Measurements from ENCODE around the gene PSME4. TPM values are rescaled to one million over a fixed set of nuclear protein-coding genes. Genes with fewer than 3 reads are reported as not detected.
"Not testable (repeated sequence)": the region's sequence is repeated elsewhere in the genome, so short reads cannot be mapped to it uniquely, and the experiment has no call there.

Gene PSME4
- total RNA-seq, 1 donor from 2014 or later = 44.3 TPM

- no peaks in the 10 kb centered on the region for H3K36me3 ChIP-seq (ENCODE audit: control insufficient read depth, insufficient read depth, low read length)
- TF ChIP-seq CTCF (IDR thresholded peaks at IDR 0.05; ENCODE audit: insufficient read depth, low read length, poor library complexity, severe bottlenecking) = no peak
- DNase-seq (ENCODE audit: low read depth) = no peak
Measured at GRCh38 chr2:53828331-53828730, 142.5 kb downstream of the PSME4 start.

GRCh38 chr2:53827398-53828175 is 143.2 kb downstream of the PSME4 start:
- TF ChIP-seq CTCF (IDR thresholded peaks at IDR 0.05; ENCODE audit: insufficient read depth, low read length, poor library complexity, severe bottlenecking) = no peak
- no peaks in the 10 kb centered on the region for H3K27me3 ChIP-seq (ENCODE audit: control insufficient read depth, insufficient read depth, low read length)
- no peaks in the 10 kb centered on the region for H3K36me3 ChIP-seq (ENCODE audit: control insufficient read depth, insufficient read depth, low read length)
- no peak overlapping the region for H3K4me3 ChIP-seq (ENCODE audit: low read depth, low read length)
- no peak for DNase-seq (ENCODE audit: low read depth)

More at GRCh38 chr2:53828331-53828730, 142.5 kb downstream of the PSME4 start:
- Histone ChIP-seq H3K27me3 (ENCODE audit: control insufficient read depth, insufficient read depth, low read length) (no peaks in the 10 kb centered on the region), H3K4me3 (ENCODE audit: low read depth, low read length) (no peak overlapping the region)

GRCh38 chr2:53826587-53827397 is 144.0 kb downstream of the PSME4 start:
- no peak for DNase-seq (ENCODE audit: low read depth)
- Histone ChIP-seq H3K4me3 (ENCODE audit: low read depth, low read length) (no peak overlapping the region), H3K36me3 (ENCODE audit: control insufficient read depth, insufficient read depth, low read length) (no peaks in the 10 kb centered on the region), H3K27me3 (ENCODE audit: control insufficient read depth, insufficient read depth, low read length) (no peaks in the 10 kb centered on the region)
- TF ChIP-seq CTCF (IDR thresholded peaks at IDR 0.05; ENCODE audit: insufficient read depth, low read length, poor library complexity, severe bottlenecking) = no peak

GRCh38 chr2:53826030-53826410 is 144.8 kb downstream of the PSME4 start:
- TF ChIP-seq CTCF (IDR thresholded peaks at IDR 0.05; ENCODE audit: insufficient read depth, low read length, poor library complexity, severe bottlenecking) = no peak
- H3K4me3 ChIP-seq (ENCODE audit: low read depth, low read length) = no peak overlapping the region
- no peaks in the 10 kb centered on the region for H3K27me3 ChIP-seq (ENCODE audit: control insufficient read depth, insufficient read depth, low read length)
- H3K36me3 ChIP-seq (ENCODE audit: control insufficient read depth, insufficient read depth, low read length) = no peaks in the 10 kb centered on the region
- DNase-seq (ENCODE audit: low read depth) = no peak

DNA sequence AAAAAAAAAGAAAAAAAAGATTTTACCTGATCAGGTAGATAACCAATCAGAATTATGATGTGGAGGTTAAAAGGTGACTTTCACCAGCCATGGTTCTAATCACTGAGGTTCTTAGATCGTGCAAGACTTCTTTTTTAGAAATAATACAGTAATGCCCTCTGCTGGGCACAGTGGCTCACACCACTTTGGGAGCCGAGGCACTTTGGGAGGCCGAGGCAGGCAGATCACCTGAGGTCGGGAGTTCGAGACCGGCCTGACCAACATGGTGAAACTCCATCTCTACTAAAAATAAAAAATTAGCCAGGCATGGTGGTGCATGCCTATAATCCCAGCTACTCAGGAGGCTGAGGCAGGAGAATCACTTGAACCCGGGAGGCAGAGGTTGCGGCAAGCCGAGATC is 147.2 kb downstream of the PSME4 start:
- H3K4me3 ChIP-seq (ENCODE audit: low read depth, low read length); H3K36me3 ChIP-seq (ENCODE audit: control insufficient read depth, insufficient read depth, low read length); DNase-seq (ENCODE audit: low read depth); H3K27me3 ChIP-seq (ENCODE audit: control insufficient read depth, insufficient read depth, low read length): not testable (repeated sequence)

DNA sequence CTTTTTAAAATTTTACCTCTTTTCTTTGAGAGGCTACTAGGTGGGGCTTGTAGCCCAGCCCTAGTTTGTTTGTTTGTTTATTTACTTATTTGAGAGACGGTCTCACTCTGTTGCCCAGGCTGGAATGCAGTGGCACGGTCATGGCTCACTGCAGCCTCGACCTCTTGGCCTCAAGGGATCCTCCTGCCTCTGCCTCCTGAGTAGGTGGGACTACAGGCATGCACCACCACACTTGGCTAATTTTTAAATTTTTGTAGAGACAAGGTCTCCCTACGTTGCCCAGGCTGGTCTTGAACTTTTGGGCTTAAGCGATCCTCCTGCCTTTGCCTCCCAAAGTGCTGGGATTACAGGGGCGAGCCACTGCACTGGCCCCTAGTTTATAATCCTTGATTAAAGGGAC is 149.0 kb downstream of the PSME4 start:
- no peak for TF ChIP-seq CTCF (IDR thresholded peaks at IDR 0.05; ENCODE audit: insufficient read depth, low read length, poor library complexity, severe bottlenecking)

More for the DNA sequence above, 149.0 kb downstream of the PSME4 start:
- Histone ChIP-seq H3K27me3 (ENCODE audit: control insufficient read depth, insufficient read depth, low read length) (no peaks in the 10 kb centered on the region), H3K36me3 (ENCODE audit: control insufficient read depth, insufficient read depth, low read length) (no peaks in the 10 kb centered on the region), H3K4me3 (ENCODE audit: low read depth, low read length) (no peak overlapping the region)
- DNase-seq (ENCODE audit: low read depth) = no peak
